ENCODE measurements around the gene CREB3L2.

CREB3L2 gene

DNA sequence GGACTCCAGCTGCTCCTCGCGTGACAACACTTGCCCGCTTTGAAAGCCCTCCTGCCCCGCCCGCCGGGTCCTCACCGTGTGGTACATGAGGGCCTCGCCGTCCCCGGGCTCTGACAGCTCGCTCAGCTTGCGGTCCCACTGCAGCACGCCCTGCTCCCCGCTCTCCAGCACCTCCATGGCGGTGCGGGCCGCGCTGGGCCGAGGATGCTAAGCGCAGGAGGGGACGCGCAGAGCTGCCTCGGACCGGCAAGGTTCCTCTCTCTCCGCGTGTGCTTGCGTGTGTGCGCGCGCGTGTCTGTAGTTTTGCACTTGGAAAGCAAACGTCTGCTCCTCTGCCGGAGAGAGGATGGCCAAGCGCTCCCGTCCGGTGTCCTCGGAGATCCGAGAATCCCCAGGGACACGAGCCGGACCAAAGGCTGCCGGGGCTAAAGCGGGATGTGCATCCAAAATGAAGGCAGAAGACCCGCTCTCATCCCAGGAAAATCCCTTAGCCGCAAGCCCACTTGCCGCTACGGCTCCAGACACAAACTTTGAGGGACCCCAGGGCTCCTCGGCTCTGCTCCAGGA lies at the start of gene CREB3L2 (continued):
- TF ChIP-seq, protein P1, sequence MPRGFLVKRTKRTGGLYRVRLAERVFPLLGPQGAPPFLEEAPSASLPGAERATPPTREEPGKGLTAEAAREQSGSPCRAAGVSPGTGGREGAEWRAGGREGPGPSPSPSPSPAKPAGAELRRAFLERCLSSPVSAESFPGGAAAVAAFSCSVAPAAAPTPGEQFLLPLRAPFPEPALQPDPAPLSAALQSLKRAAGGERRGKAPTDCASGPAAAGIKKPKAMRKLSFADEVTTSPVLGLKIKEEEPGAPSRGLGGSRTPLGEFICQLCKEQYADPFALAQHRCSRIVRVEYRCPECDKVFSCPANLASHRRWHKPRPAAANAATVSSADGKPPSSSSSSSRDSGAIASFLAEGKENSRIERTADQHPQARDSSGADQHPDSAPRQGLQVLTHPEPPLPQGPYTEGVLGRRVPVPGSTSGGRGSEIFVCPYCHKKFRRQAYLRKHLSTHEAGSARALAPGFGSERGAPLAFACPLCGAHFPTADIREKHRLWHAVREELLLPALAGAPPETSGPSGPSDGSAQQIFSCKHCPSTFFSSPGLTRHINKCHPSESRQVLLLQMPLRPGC (tag by site-specific recombination; IDR thresholded peaks at IDR 0.05): peak; percentile 25; the same call in 1 of the 2 replicates
- TF ChIP-seq ZNF558 (tag by site-specific recombination; IDR thresholded peaks at IDR 0.05) (no peak), ZIC2 (tag by site-specific recombination; IDR thresholded peaks at IDR 0.05) (peak; percentile 99), ZNF560 (tag by site-specific recombination; IDR thresholded peaks at IDR 0.05; ENCODE audit: borderline replicate concordance) (no peak), ZNF792 (tag by site-specific recombination; IDR thresholded peaks at IDR 0.05) (no peak), MEIS1 (CRISPR knock-in tag; IDR thresholded peaks at IDR 0.05; ENCODE audit: borderline replicate concordance) (no peak), ZNF654 (tag by site-specific recombination; IDR thresholded peaks at IDR 0.05; ENCODE audit: low read depth) (no peak), SCRT1 (tag by site-specific recombination; IDR thresholded peaks at IDR 0.05; ENCODE audit: borderline replicate concordance) (no peak), ZNF324 (tag by site-specific recombination; IDR thresholded peaks at IDR 0.05) (no peak), SP7 (tag by site-specific recombination; IDR thresholded peaks at IDR 0.05) (peak; percentile 66), TCF7L2 (IDR thresholded peaks at IDR 0.05; ENCODE audit: borderline replicate concordance, low read depth, low read length) (0 out of 2 replicates have a peak, but pooled peaks have one; percentile 31), ZNF148 (tag by site-specific recombination; IDR thresholded peaks at IDR 0.05; ENCODE audit: borderline replicate concordance) (no peak), OSR2 (tag by site-specific recombination; IDR thresholded peaks at IDR 0.05) (no peak), MYNN (tag by site-specific recombination; IDR thresholded peaks at IDR 0.05; ENCODE audit: borderline replicate concordance) (no peak), ZNF248 (tag by site-specific recombination; IDR thresholded peaks at IDR 0.05) (no peak), KLF7 (tag by site-specific recombination; IDR thresholded peaks at IDR 0.05; ENCODE audit: borderline replicate concordance) (no peak), ZNF600 (tag by site-specific recombination; IDR thresholded peaks at IDR 0.05) (peak; percentile 97), PRDM1 (tag by site-specific recombination; IDR thresholded peaks at IDR 0.05) (no peak), ZNF521 (tag by site-specific recombination; IDR thresholded peaks at IDR 0.05) (no peak), ZNF169 (tag by site-specific recombination; IDR thresholded peaks at IDR 0.05) (no peak), OVOL3 (tag by site-specific recombination; IDR thresholded peaks at IDR 0.05) (no peak), SALL2 (tag by site-specific recombination; IDR thresholded peaks at IDR 0.05; ENCODE audit: borderline replicate concordance) (no peak), KLF8 (tag by site-specific recombination; IDR thresholded peaks at IDR 0.05) (peak; percentile 58; the same call in 1 of the 2 replicates), ZNF501 (tag by site-specific recombination; IDR thresholded peaks at IDR 0.05) (peak; percentile 82; the same call in 1 of the 2 replicates)
- TF ChIP-seq, protein P2, sequence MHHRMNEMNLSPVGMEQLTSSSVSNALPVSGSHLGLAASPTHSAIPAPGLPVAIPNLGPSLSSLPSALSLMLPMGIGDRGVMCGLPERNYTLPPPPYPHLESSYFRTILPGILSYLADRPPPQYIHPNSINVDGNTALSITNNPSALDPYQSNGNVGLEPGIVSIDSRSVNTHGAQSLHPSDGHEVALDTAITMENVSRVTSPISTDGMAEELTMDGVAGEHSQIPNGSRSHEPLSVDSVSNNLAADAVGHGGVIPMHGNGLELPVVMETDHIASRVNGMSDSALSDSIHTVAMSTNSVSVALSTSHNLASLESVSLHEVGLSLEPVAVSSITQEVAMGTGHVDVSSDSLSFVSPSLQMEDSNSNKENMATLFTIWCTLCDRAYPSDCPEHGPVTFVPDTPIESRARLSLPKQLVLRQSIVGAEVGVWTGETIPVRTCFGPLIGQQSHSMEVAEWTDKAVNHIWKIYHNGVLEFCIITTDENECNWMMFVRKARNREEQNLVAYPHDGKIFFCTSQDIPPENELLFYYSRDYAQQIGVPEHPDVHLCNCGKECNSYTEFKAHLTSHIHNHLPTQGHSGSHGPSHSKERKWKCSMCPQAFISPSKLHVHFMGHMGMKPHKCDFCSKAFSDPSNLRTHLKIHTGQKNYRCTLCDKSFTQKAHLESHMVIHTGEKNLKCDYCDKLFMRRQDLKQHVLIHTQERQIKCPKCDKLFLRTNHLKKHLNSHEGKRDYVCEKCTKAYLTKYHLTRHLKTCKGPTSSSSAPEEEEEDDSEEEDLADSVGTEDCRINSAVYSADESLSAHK (tag by site-specific recombination; IDR thresholded peaks at IDR 0.05): peak; percentile 19; the same call in 1 of the 2 replicates
- TF ChIP-seq, protein P3, sequence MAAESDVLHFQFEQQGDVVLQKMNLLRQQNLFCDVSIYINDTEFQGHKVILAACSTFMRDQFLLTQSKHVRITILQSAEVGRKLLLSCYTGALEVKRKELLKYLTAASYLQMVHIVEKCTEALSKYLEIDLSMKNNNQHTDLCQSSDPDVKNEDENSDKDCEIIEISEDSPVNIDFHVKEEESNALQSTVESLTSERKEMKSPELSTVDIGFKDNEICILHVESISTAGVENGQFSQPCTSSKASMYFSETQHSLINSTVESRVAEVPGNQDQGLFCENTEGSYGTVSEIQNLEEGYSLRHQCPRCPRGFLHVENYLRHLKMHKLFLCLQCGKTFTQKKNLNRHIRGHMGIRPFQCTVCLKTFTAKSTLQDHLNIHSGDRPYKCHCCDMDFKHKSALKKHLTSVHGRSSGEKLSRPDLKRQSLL (tag by site-specific recombination; IDR thresholded peaks at IDR 0.05): peak; percentile 28; the same call in 1 of the 2 replicates
- TF ChIP-seq, protein P4, sequence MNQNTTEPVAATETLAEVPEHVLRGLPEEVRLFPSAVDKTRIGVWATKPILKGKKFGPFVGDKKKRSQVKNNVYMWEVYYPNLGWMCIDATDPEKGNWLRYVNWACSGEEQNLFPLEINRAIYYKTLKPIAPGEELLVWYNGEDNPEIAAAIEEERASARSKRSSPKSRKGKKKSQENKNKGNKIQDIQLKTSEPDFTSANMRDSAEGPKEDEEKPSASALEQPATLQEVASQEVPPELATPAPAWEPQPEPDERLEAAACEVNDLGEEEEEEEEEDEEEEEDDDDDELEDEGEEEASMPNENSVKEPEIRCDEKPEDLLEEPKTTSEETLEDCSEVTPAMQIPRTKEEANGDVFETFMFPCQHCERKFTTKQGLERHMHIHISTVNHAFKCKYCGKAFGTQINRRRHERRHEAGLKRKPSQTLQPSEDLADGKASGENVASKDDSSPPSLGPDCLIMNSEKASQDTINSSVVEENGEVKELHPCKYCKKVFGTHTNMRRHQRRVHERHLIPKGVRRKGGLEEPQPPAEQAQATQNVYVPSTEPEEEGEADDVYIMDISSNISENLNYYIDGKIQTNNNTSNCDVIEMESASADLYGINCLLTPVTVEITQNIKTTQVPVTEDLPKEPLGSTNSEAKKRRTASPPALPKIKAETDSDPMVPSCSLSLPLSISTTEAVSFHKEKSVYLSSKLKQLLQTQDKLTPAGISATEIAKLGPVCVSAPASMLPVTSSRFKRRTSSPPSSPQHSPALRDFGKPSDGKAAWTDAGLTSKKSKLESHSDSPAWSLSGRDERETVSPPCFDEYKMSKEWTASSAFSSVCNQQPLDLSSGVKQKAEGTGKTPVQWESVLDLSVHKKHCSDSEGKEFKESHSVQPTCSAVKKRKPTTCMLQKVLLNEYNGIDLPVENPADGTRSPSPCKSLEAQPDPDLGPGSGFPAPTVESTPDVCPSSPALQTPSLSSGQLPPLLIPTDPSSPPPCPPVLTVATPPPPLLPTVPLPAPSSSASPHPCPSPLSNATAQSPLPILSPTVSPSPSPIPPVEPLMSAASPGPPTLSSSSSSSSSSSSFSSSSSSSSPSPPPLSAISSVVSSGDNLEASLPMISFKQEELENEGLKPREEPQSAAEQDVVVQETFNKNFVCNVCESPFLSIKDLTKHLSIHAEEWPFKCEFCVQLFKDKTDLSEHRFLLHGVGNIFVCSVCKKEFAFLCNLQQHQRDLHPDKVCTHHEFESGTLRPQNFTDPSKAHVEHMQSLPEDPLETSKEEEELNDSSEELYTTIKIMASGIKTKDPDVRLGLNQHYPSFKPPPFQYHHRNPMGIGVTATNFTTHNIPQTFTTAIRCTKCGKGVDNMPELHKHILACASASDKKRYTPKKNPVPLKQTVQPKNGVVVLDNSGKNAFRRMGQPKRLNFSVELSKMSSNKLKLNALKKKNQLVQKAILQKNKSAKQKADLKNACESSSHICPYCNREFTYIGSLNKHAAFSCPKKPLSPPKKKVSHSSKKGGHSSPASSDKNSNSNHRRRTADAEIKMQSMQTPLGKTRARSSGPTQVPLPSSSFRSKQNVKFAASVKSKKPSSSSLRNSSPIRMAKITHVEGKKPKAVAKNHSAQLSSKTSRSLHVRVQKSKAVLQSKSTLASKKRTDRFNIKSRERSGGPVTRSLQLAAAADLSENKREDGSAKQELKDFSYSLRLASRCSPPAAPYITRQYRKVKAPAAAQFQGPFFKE (tag by site-specific recombination; IDR thresholded peaks at IDR 0.05; ENCODE audit: borderline replicate concordance): no peak
